Hematopoietic multipotent progenitor cell (in vitro differentiated cells): ENCODE results near the gene XPR1. TPM values are rescaled to one million over a fixed set of nuclear protein-coding genes. Genes with fewer than 3 reads are reported as not detected.
"Not testable (repeated sequence)": the region's sequence is repeated elsewhere in the genome, so short reads cannot be mapped to it uniquely, and the experiment has no call there.

ENCODE experiments used
- DNase-seq, 3 donors: peaks; one replicate each; pipeline ENCODE4 v3.0.0-alpha.2; 2011 to 2015; ENCODE audit warnings: low read depth in 2 of 3, low spot score in 2 of 3
- total RNA-seq: library from RNA; depleted of rRNA; stranded (reverse); fragments of >200 nt; gene quantifications from one replicate; pipeline ENCODE4 v1.2.3, GENCODE V29; 2012

Gene XPR1
- total RNA-seq, 1 donor = 9.2 TPM

- DNase-seq = no peak
Measured at GRCh38 chr1:180777072-180777689, 145.4 kb downstream of the XPR1 start.

GRCh38 chr1:180778782-180779398, 147.1 kb downstream of the XPR1 start:
- peak in 1 of 3 donors; percentile 2 for DNase-seq

GRCh38 chr1:180779584-180779983, 147.8 kb downstream of the XPR1 start:
- no peak for DNase-seq

- no peak for DNase-seq
Measured at GRCh38 chr1:180781718-180782117, 149.9 kb downstream of the XPR1 start.

- no peak for DNase-seq
Measured at GRCh38 chr1:180785291-180785690, 153.5 kb downstream of the XPR1 start.

GRCh38 chr1:180785887-180786286, 154.1 kb downstream of the XPR1 start:
- DNase-seq = no peak

GRCh38 chr1:180786624-180787023, 154.8 kb downstream of the XPR1 start:
- DNase-seq = no peak

GRCh38 chr1:180787628-180788307, 155.9 kb downstream of the XPR1 start:
- DNase-seq = no peak

GRCh38 chr1:180789460-180789859, 157.6 kb downstream of the XPR1 start:
- DNase-seq = no peak

- DNase-seq = not testable (repeated sequence)
Measured at GRCh38 chr1:180791152-180791551, 159.3 kb downstream of the XPR1 start.

- DNase-seq = no peak
Measured at GRCh38 chr1:180791806-180792205, 160.0 kb downstream of the XPR1 start.

GRCh38 chr1:180793451-180793850, 161.6 kb downstream of the XPR1 start:
- DNase-seq = no peak

GRCh38 chr1:180796897-180797640, 165.2 kb downstream of the XPR1 start:
- no peak for DNase-seq

- no peak for DNase-seq
Measured at GRCh38 chr1:180800945-180801344, 169.1 kb downstream of the XPR1 start.

GRCh38 chr1:180802813-180803212, 171.0 kb downstream of the XPR1 start:
- DNase-seq = no peak

- DNase-seq = no peak
Measured at GRCh38 chr1:180805316-180805715, 173.5 kb downstream of the XPR1 start.

- no peak for DNase-seq
Measured at GRCh38 chr1:180811298-180811697, 179.5 kb downstream of the XPR1 start.

- no peak for DNase-seq
Measured at GRCh38 chr1:180811886-180812285, 180.1 kb downstream of the XPR1 start.

- no peak for DNase-seq
Measured at GRCh38 chr1:180814258-180814657, 182.4 kb downstream of the XPR1 start.

- DNase-seq = no peak
Measured at GRCh38 chr1:180815188-180815587, 183.4 kb downstream of the XPR1 start.

GRCh38 chr1:180816132-180816531, 184.3 kb downstream of the XPR1 start:
- DNase-seq = no peak
